Measurements from ENCODE around the gene CEBPZ.

Gene CEBPZ

GRCh38 chr2:37181726-37182684 is 49.4 kb downstream of the CEBPZ start:
- DNase-seq: no peak
- Histone ChIP-seq H3K4me3 (ENCODE audit: low read depth, low read length) (no peak overlapping the region), H3K27me3 (replicated peaks) (no peaks in the 10 kb centered on the region), H3K36me3 (replicated peaks) (no peaks in the 10 kb centered on the region), H3K27ac (no peak overlapping the region)
- in situ Hi-C loops (cut with HindIII; ENCODE audit: low pct_ligation_motif_present, low sequenced_read_pairs): no loop called here
- no peak for TF ChIP-seq CTCF (IDR thresholded peaks at IDR 0.05; ENCODE audit: low read depth, low read length, missing control alignments)

- Histone ChIP-seq H3K36me3 (replicated peaks) (no peaks in the 10 kb centered on the region), H3K27me3 (replicated peaks) (no peaks in the 10 kb centered on the region), H3K4me3 (ENCODE audit: low read depth, low read length) (no peak overlapping the region), H3K27ac (no peak overlapping the region)
- no peak for DNase-seq
- TF ChIP-seq CTCF (IDR thresholded peaks at IDR 0.05; ENCODE audit: low read depth, low read length, missing control alignments): no peak
- in situ Hi-C loops (cut with HindIII; ENCODE audit: low pct_ligation_motif_present, low sequenced_read_pairs): no loop called here
Observed at GRCh38 chr2:37180640-37181039, 50.8 kb downstream of the CEBPZ start.

GRCh38 chr2:37180006-37180639 is 51.3 kb downstream of the CEBPZ start:
- no peak for DNase-seq
- Histone ChIP-seq H3K27me3 (replicated peaks) (no peaks in the 10 kb centered on the region), H3K27ac (no peak overlapping the region), H3K36me3 (replicated peaks) (no peaks in the 10 kb centered on the region), H3K4me3 (ENCODE audit: low read depth, low read length) (no peak overlapping the region)
- in situ Hi-C loops (cut with HindIII; ENCODE audit: low pct_ligation_motif_present, low sequenced_read_pairs): no loop called here
- no peak for TF ChIP-seq CTCF (IDR thresholded peaks at IDR 0.05; ENCODE audit: low read depth, low read length, missing control alignments)

GRCh38 chr2:37173741-37174140 is 57.7 kb downstream of the CEBPZ start:
- in situ Hi-C loops (cut with HindIII; ENCODE audit: low pct_ligation_motif_present, low sequenced_read_pairs): no loop called here
- TF ChIP-seq CTCF (IDR thresholded peaks at IDR 0.05; ENCODE audit: low read depth, low read length, missing control alignments): no peak

GRCh38 chr2:37171624-37171950 is 59.8 kb downstream of the CEBPZ start:
- Histone ChIP-seq H3K27ac (no peak overlapping the region), H3K36me3 (replicated peaks) (no peaks in the 10 kb centered on the region), H3K27me3 (replicated peaks) (no peaks in the 10 kb centered on the region), H3K4me3 (ENCODE audit: low read depth, low read length) (no peak overlapping the region)
- DNase-seq: no peak
- in situ Hi-C loops (cut with HindIII; ENCODE audit: low pct_ligation_motif_present, low sequenced_read_pairs): no loop called here
- TF ChIP-seq CTCF (IDR thresholded peaks at IDR 0.05; ENCODE audit: low read depth, low read length, missing control alignments): no peak

More at GRCh38 chr2:37173741-37174140, 57.7 kb downstream of the CEBPZ start:
- H3K27ac ChIP-seq: no peak overlapping the region
- DNase-seq: no peak
- H3K4me3 ChIP-seq (ENCODE audit: low read depth, low read length): no peak overlapping the region
- no peaks in the 10 kb centered on the region for H3K36me3 ChIP-seq (replicated peaks)
- H3K27me3 ChIP-seq (replicated peaks): no peaks in the 10 kb centered on the region

All from brain microvascular endothelial cell (primary cell).